AML-193 (cell line): ENCODE measurements around the gene UROS.

ENCODE experiments used
- DNase-seq, 2 experiments: peaks; one replicate each; lab custom pipeline; 2025; lab: John Stamatoyannopoulos, UW

Gene UROS

DNA sequence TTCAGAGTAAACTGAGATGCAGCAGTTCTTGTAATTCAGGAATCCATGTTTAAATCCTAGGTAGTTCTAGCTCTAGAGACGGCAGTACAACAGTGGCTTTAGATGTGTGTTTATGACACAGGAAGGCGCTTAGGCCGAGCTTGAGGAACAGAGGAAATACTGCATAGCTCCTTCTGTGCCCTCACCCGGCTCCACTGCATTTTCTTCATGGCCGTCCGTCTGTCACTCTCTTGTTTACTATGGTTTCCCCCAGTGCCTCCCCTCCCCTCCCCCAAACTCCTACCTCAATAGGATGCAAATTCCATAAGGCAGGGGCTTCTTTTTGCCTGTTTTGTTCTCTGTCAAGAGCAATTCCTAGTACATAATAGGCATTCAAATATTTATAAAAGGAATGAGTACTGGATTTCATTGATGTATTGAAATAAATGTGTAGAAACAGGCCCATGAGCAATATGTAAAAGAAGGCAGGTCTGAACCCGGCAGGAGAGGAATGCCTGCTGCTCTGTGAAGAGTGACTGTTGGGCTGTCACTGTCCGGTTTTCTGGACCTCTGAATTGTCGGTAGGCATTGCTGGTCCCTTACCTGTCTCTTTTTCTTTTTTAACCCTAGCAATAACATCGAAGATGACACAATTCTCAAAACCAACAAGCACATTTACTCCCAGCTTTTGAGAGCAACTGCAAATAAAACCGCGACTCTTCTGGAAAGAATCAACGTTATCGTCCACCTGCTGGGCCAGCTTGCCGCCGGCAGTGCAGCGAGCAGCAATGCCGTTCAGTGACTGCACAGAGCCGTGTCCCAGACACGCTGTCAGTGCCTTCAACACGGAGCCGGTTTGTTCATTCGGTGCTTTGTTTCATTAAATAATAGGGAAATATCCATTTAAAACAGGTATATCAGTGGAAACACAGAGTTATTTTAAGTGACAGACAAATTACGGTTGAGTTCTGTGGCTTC lies 60.1 kb downstream of the UROS start:
- no peak for DNase-seq

DNA sequence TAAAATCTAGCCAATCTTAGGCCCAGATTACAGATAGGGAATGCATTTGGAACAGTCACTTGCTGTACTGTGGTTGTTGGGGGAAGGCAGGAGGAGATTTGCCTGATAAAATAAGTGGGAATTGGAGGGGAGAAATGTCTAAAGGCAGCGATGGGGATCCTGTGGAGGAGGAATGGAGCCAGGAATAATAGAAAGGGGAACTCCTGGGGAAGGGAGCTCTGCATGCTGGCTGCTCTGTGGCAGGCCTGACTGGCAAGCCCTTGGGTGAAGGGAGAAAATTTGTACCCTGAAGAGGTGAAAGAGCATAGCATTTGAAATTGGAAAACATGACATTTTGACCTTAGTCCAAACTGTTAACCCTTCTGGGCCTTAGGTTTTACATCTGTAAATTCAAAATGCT lies 61.1 kb downstream of the UROS start:
- DNase-seq: no peak

DNA sequence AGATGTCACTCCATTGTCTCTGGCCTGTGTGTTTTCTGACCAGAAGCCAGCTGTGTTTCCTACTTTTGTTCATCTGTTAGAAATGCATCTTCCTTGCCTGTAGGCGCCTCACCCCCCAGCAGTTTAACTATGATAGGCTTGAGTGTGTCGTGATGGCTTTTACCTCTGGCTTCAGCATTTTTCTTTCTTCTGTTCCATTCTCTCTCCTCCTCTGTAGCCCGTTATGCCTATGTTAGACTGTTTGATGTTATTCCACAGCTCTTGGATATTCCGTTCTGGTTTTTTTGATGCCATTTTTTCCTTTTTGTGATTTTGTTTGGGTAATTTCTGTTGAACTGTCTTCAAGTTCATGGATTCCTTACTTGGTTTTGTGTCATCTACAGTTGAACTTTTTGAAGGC lies 65.3 kb downstream of the UROS start:
- no peak for DNase-seq

DNA sequence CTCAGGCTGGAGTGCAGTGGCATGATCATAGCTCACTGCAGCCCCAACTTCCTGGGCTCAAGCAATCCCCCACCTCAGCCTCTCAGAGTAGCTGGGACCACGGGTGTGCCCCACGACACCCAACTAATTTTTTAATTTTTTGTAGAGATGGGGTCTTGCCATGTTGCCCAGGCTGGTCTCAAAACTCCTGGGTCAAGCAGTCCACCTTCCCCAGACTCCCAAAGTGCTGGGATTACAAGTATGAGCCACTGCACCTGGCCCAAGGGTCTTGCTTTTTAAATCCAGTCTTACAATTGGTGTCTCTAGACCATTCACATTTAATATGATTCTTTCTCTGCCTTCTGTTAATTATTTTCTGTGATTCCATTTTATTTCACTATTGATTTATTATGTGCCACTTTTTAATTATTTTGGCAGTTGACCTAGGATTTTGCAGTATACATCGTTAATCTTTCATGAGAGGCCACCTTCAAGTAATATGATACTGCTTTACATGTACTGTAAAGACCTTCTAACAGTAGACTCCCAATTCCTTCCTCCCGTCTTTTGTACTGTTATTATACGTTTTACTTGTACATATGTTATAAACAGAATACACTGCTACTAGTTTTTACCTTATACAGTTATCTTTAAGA lies 66.1 kb downstream of the UROS start:
- no peak for DNase-seq

DNA sequence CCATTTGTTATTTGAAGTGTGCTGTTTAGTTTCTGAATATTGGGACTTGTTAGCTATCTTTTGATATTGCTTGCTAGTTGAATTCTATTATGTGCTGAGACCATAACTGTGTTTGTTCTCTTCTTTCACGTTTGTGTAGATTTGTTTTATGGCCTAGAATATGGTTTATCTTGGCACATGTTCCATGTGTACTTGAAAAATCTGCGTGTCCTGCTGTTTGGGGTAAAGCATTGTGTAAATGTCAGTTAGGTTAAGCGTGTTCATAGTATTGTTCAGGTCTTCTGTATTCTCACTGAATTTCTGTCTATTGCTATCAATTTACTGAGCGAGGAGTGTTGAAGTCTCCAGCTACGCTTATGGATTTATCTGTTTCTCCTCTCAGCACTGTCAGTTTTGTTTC lies 66.9 kb downstream of the UROS start:
- no peak for DNase-seq

DNA sequence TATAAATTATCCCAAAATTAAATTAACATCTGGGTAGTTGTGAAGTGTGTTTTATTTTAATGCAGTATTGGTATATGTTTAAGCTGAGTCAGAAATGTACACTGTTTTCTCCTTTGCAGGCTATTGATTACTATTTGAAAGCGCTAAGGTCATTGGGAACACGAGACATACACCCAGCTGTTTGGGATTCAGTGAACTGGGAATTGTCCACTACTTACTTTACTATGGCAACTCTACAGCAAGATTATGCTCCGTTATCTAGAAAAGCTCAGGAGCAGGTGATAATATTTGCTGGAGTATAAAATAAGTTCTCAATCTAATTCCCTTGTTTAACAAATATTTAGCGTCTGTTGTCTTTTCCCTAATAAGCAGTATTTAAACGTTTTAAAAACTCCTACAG lies 75.6 kb downstream of the UROS start:
- no peak for DNase-seq

DNA sequence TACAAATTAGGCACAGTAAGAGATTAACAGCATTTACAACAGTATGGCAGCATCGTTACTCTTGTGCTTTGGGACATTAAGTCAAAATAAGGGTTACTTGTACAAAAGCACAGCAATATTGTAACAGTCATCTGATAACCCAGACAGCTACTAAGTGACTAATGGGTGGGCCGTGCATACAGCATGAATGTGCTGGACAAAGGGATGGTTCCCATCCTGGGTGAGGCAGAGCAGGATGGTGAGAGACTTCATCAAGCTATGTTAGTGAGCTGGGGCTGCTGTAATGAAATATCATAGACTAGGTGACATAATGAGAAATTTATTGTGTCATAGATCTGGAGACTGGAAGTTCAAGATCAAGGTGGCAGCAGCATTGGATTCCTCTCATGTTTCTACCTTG lies 78.1 kb downstream of the UROS start:
- no peak for DNase-seq

DNA sequence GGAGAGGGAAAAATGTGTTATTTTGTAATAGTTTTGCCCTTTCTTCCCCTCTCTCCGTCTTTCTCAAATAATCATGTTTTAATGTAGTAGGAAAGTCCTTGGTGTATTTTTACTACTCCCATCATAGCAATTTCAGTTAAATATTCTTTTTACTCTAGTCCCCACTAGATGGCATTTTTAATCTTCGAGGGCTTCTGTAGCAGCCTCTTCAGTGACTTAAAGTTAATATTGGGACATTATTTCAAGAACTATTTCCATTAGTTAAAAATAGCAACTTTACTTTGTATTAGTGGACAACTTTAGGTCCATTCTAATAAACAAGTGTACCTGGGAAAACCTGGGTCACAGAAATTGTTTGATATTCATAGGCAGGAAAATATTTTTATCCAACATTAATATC lies 80.6 kb downstream of the UROS start:
- DNase-seq: peak in 1 of 2 experiments; percentile 3

DNA sequence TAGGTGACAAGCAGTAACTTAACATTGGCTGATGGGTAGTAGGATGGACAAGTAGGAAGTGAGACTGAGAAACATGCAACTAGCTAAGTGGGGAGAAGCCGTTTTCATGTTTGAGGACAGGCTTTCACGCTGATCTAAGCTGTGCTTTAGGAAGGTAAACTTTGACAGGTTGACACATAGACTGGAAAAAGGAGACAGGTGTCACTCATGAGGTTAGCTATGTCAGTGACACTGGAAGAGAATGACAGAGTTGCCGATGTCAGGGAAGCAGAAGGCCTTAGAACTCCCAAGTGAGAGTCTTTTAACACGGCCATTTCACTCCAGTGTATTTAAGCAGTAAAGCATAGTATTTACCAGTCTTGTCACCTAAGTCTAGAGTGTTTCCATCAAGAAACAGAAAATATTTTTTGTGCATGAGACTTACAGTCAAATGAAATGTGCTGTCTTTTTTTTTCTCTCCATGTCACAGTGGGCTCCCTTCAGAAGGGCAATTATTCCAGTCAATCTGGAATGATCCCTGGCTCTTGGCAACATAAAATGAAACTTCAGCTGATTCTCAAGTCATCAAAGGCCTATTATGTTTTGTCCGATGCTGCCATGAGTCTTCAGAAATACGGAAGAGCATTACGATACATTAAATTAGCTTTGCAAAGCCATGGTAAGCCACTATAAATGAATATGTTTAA lies 82.9 kb downstream of the UROS start:
- DNase-seq: no peak
